Central memory CD8-positive, alpha-beta T cell (primary cell): ENCODE measurements around the gene IFIH1.

Experiments used
- ATAC-seq: fragments of 150-1000 bp; cut with Tn5 transposase; replicated peaks from 2 replicates; pipeline ENCODE4 v1.10.0; 2022; ENCODE audit warnings: mild to moderate bottlenecking, moderate FRiP score, moderate number of reproducible peaks; ENCODE audit not compliant: poor library complexity, severe bottlenecking; ENCODE audit errors: extremely low read depth
- DNase-seq, 2 donors: peaks; one replicate each; pipeline ENCODE4 v3.0.0; 2021; ENCODE audit warnings: low spot score in 2 of 2
- H3K27ac Mint-ChIP-seq: one replicate; pipeline ENCODE4 v1.8.0; 2022; ENCODE audit warnings: low read depth, mild to moderate bottlenecking, moderate library complexity, mixed read lengths
- H3K27me3 Mint-ChIP-seq: one replicate; pipeline ENCODE4 v1.8.0; 2022; ENCODE audit warnings: mixed read lengths
- H3K36me3 Mint-ChIP-seq: one replicate; pipeline ENCODE4 v1.8.0; 2022; ENCODE audit warnings: mild to moderate bottlenecking, moderate library complexity, mixed read lengths; ENCODE audit not compliant: insufficient read depth
- H3K4me1 Mint-ChIP-seq: one replicate; pipeline ENCODE4 v1.8.0; 2022; ENCODE audit warnings: mixed read lengths
- H3K4me3 Mint-ChIP-seq: one replicate; pipeline ENCODE4 v1.8.0; 2022; ENCODE audit warnings: mild to moderate bottlenecking, moderate library complexity, mixed read lengths
- H3K9me3 Mint-ChIP-seq: one replicate; pipeline ENCODE4 v1.8.0; 2022; ENCODE audit warnings: mixed read lengths

The IFIH1 gene

GRCh38 chr2:162266460-162266760 lies 52.1 kb downstream of the IFIH1 start:
- Mint-ChIP-seq H3K27ac (no peak overlapping the region), H3K4me1 (peaks cover 7% of the 10 kb centered on the region), H3K4me3 (no peak overlapping the region), H3K36me3 (peaks cover 29% of the 10 kb centered on the region), H3K9me3 (no peaks in the 10 kb centered on the region), H3K27me3 (no peaks in the 10 kb centered on the region)
- ATAC-seq, result no peak
- DNase-seq, result no peak

- no peaks in the 10 kb centered on the region for H3K9me3 Mint-ChIP-seq
- H3K36me3 Mint-ChIP-seq, result peaks cover 26% of the 10 kb centered on the region
- H3K4me3 Mint-ChIP-seq, result no peak overlapping the region
- H3K27ac Mint-ChIP-seq, result no peak overlapping the region
- H3K4me1 Mint-ChIP-seq, result peaks cover 12% of the 10 kb centered on the region
- no peaks in the 10 kb centered on the region for H3K27me3 Mint-ChIP-seq
- DNase-seq (no peak), ATAC-seq (no peak)
These were observed 52.6 kb downstream of the IFIH1 start for GRCh38 chr2:162265666-162266459.

- DNase-seq (no peak), ATAC-seq (peak; percentile 69)
- Mint-ChIP-seq H3K4me3 (peak overlapping the region; percentile 33), H3K27me3 (peaks cover 18% of the 10 kb centered on the region), H3K36me3 (peaks cover 3% of the 10 kb centered on the region), H3K4me1 (peaks cover 12% of the 10 kb centered on the region), H3K9me3 (no peaks in the 10 kb centered on the region), H3K27ac (peak overlapping the region; percentile 58)
These were observed 57.2 kb downstream of the IFIH1 start for GRCh38 chr2:162261032-162261945.

- Mint-ChIP-seq H3K9me3 (no peaks in the 10 kb centered on the region), H3K27ac (no peak overlapping the region), H3K36me3 (no peaks in the 10 kb centered on the region), H3K4me3 (no peak overlapping the region), H3K4me1 (peaks cover 12% of the 10 kb centered on the region), H3K27me3 (peaks cover 18% of the 10 kb centered on the region)
- ATAC-seq, result no peak
- no peak for DNase-seq
These were observed 59.8 kb downstream of the IFIH1 start for GRCh38 chr2:162258686-162259085.

GRCh38 chr2:162258169-162258568 lies 60.3 kb downstream of the IFIH1 start:
- no peak overlapping the region for H3K27ac Mint-ChIP-seq
- no peak for ATAC-seq
- DNase-seq, result no peak
- H3K36me3 Mint-ChIP-seq, result no peaks in the 10 kb centered on the region
- no peaks in the 10 kb centered on the region for H3K9me3 Mint-ChIP-seq
- H3K27me3 Mint-ChIP-seq, result peaks cover 18% of the 10 kb centered on the region
- peaks cover 12% of the 10 kb centered on the region for H3K4me1 Mint-ChIP-seq
- H3K4me3 Mint-ChIP-seq, result no peak overlapping the region

GRCh38 chr2:162257425-162257824 lies 61.1 kb downstream of the IFIH1 start:
- Mint-ChIP-seq H3K9me3 (no peaks in the 10 kb centered on the region), H3K36me3 (no peaks in the 10 kb centered on the region), H3K4me1 (peaks cover 12% of the 10 kb centered on the region), H3K27ac (no peak overlapping the region), H3K27me3 (peaks cover 18% of the 10 kb centered on the region), H3K4me3 (no peak overlapping the region)
- ATAC-seq (no peak), DNase-seq (no peak)

GRCh38 chr2:162256591-162256991 lies 61.9 kb downstream of the IFIH1 start:
- no peak for DNase-seq
- Mint-ChIP-seq H3K27ac (no peak overlapping the region), H3K36me3 (no peaks in the 10 kb centered on the region), H3K27me3 (peaks cover 18% of the 10 kb centered on the region), H3K4me3 (no peak overlapping the region), H3K4me1 (peaks cover 7% of the 10 kb centered on the region), H3K9me3 (no peaks in the 10 kb centered on the region)
- no peak for ATAC-seq

- no peak overlapping the region for H3K27ac Mint-ChIP-seq
- no peaks in the 10 kb centered on the region for H3K36me3 Mint-ChIP-seq
- H3K4me1 Mint-ChIP-seq, result no peaks in the 10 kb centered on the region
- H3K27me3 Mint-ChIP-seq, result peaks cover 24% of the 10 kb centered on the region
- no peak overlapping the region for H3K4me3 Mint-ChIP-seq
- H3K9me3 Mint-ChIP-seq, result no peaks in the 10 kb centered on the region
- ATAC-seq, result no peak
- DNase-seq, result no peak
These were observed 64.1 kb downstream of the IFIH1 start for GRCh38 chr2:162254236-162254871.

GRCh38 chr2:162253435-162253834 lies 65.0 kb downstream of the IFIH1 start:
- Mint-ChIP-seq H3K27me3 (peaks cover 20% of the 10 kb centered on the region), H3K27ac (no peak overlapping the region), H3K4me3 (no peak overlapping the region), H3K9me3 (no peaks in the 10 kb centered on the region), H3K4me1 (no peaks in the 10 kb centered on the region), H3K36me3 (no peaks in the 10 kb centered on the region)
- no peak for ATAC-seq
- DNase-seq, result no peak

GRCh38 chr2:162252153-162252552 lies 66.3 kb downstream of the IFIH1 start:
- H3K27me3 Mint-ChIP-seq, result peaks cover 7% of the 10 kb centered on the region
- no peaks in the 10 kb centered on the region for H3K4me1 Mint-ChIP-seq
- no peaks in the 10 kb centered on the region for H3K36me3 Mint-ChIP-seq
- DNase-seq, result no peak
- no peak for ATAC-seq
- H3K9me3 Mint-ChIP-seq, result no peaks in the 10 kb centered on the region
- no peak overlapping the region for H3K4me3 Mint-ChIP-seq
- no peak overlapping the region for H3K27ac Mint-ChIP-seq

GRCh38 chr2:162245781-162246180 lies 72.7 kb downstream of the IFIH1 start:
- Mint-ChIP-seq H3K36me3 (no peaks in the 10 kb centered on the region), H3K4me3 (no peak overlapping the region), H3K4me1 (no peaks in the 10 kb centered on the region), H3K9me3 (no peaks in the 10 kb centered on the region), H3K27me3 (peaks cover 37% of the 10 kb centered on the region), H3K27ac (no peak overlapping the region)
- DNase-seq, result no peak
- ATAC-seq, result no peak

GRCh38 chr2:162245061-162245460 lies 73.4 kb downstream of the IFIH1 start:
- no peaks in the 10 kb centered on the region for H3K9me3 Mint-ChIP-seq

More at GRCh38 chr2:162245061-162245460, 73.4 kb downstream of the IFIH1 start:
- no peak overlapping the region for H3K4me3 Mint-ChIP-seq
- no peak for DNase-seq
- no peaks in the 10 kb centered on the region for H3K4me1 Mint-ChIP-seq
- peaks cover 40% of the 10 kb centered on the region for H3K27me3 Mint-ChIP-seq
- no peaks in the 10 kb centered on the region for H3K36me3 Mint-ChIP-seq
- no peak overlapping the region for H3K27ac Mint-ChIP-seq
- no peak for ATAC-seq
